Progenitor cell of endocrine pancreas (in vitro differentiated cells): ENCODE results near the gene GMDS. TPM values are rescaled to one million over a fixed set of nuclear protein-coding genes. Genes with fewer than 3 reads are reported as not detected.

Source experiments
- DNase-seq: peaks from one replicate; pipeline ENCODE4 v3.0.0; 2021; ENCODE audit warnings: low spot score; ENCODE audit not compliant: unreplicated experiment
- H3K27ac Mint-ChIP-seq: 2 replicates; pipeline ENCODE4 v1.8.0; 2021; ENCODE audit warnings: mild to moderate bottlenecking, moderate library complexity, mixed read lengths
- H3K27me3 Mint-ChIP-seq: 2 replicates; pipeline ENCODE4 v1.8.0; 2021; ENCODE audit warnings: mixed read lengths
- H3K36me3 Mint-ChIP-seq: 2 replicates; pipeline ENCODE4 v1.8.0; 2022; ENCODE audit warnings: mixed read lengths; ENCODE audit not compliant: insufficient read depth
- H3K4me1 Mint-ChIP-seq: 2 replicates; pipeline ENCODE4 v1.8.0; 2021; ENCODE audit warnings: low read depth, mixed read lengths
- H3K4me3 Mint-ChIP-seq: 2 replicates; pipeline ENCODE4 v1.8.0; 2021; ENCODE audit warnings: low read depth, mild to moderate bottlenecking, moderate library complexity, mixed read lengths
- H3K9me3 Mint-ChIP-seq: 2 replicates; pipeline ENCODE4 v1.8.0; 2021; ENCODE audit warnings: low read depth, mixed read lengths
- total RNA-seq: library from RNA; stranded (reverse); gene quantifications from 2 replicates; pipeline ENCODE4 v1.2.1, GENCODE V29; 2021
- TF ChIP-seq, protein P1 (sequence below): fragments of 200-600 bp; sonication (generic); IDR thresholded peaks from one replicate; pipeline ENCODE4 v1.5.0; 2021; ENCODE audit warnings: antibody characterized with exemption, mild to moderate bottlenecking; ENCODE audit not compliant: unreplicated experiment

The GMDS gene
- total RNA-seq, 1 donor from 2014 or later, result 17.2 TPM

DNA sequence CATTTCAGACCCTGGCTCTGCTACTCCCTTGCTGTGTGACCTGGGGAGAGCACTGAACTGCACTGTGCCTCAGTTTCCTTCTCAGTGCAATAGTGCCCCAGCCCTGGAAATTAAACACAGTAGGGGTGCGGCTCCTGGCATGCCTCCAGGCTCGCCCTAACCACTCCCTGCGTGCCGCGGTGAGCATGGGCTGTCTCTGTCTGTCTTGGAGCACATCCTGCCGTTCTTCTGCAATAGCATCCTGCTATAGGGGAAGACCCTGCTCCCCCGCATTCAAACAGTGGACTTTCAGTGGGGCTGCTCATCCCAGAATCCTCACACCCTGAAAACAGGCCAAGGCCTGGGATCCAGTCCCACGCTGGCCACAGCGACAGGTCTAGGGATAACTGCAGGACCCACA, 506.2 kb downstream of the GMDS start:
- no peak overlapping the region for H3K27ac Mint-ChIP-seq
- no peaks in the 10 kb centered on the region for H3K36me3 Mint-ChIP-seq
- H3K27me3 Mint-ChIP-seq, result no peaks in the 10 kb centered on the region
- H3K9me3 Mint-ChIP-seq, result no peaks in the 10 kb centered on the region
- H3K4me3 Mint-ChIP-seq, result no peak overlapping the region
- peaks cover 4% of the 10 kb centered on the region for H3K4me1 Mint-ChIP-seq
- DNase-seq, result no peak
- TF ChIP-seq, protein P1, sequence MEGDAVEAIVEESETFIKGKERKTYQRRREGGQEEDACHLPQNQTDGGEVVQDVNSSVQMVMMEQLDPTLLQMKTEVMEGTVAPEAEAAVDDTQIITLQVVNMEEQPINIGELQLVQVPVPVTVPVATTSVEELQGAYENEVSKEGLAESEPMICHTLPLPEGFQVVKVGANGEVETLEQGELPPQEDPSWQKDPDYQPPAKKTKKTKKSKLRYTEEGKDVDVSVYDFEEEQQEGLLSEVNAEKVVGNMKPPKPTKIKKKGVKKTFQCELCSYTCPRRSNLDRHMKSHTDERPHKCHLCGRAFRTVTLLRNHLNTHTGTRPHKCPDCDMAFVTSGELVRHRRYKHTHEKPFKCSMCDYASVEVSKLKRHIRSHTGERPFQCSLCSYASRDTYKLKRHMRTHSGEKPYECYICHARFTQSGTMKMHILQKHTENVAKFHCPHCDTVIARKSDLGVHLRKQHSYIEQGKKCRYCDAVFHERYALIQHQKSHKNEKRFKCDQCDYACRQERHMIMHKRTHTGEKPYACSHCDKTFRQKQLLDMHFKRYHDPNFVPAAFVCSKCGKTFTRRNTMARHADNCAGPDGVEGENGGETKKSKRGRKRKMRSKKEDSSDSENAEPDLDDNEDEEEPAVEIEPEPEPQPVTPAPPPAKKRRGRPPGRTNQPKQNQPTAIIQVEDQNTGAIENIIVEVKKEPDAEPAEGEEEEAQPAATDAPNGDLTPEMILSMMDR, result no peak

DNA sequence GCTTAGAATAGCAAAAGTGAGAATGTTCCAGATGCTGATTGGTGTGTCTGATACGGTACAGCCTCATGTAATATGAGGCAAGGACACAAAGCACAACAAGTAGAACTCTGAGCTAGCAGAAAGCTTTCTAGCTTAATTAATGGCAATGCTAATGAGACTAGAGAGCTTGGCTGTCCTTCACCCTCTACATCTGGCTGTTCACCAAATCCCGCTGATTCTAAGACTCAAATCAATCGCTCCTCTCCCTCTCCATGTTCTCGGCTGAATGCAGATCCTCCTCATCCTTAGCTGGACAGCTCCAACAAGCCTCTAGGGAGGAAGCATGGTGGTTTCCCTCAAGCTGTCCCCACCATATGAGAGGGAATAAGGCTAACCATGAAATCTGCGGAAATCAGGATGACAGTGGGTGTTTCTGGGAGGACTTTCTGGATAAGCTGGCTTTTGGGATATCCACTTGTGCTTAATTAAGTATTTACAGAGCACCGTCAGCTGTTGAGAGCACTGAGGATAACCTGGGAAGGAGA, 506.8 kb downstream of the GMDS start:
- TF ChIP-seq, protein P1, result no peak
- H3K27me3 Mint-ChIP-seq, result no peaks in the 10 kb centered on the region
- H3K4me1 Mint-ChIP-seq, result no peaks in the 10 kb centered on the region
- H3K9me3 Mint-ChIP-seq, result no peaks in the 10 kb centered on the region
- H3K36me3 Mint-ChIP-seq, result no peaks in the 10 kb centered on the region
- DNase-seq, result no peak
- H3K4me3 Mint-ChIP-seq, result no peak overlapping the region
- H3K27ac Mint-ChIP-seq, result no peak overlapping the region

DNA sequence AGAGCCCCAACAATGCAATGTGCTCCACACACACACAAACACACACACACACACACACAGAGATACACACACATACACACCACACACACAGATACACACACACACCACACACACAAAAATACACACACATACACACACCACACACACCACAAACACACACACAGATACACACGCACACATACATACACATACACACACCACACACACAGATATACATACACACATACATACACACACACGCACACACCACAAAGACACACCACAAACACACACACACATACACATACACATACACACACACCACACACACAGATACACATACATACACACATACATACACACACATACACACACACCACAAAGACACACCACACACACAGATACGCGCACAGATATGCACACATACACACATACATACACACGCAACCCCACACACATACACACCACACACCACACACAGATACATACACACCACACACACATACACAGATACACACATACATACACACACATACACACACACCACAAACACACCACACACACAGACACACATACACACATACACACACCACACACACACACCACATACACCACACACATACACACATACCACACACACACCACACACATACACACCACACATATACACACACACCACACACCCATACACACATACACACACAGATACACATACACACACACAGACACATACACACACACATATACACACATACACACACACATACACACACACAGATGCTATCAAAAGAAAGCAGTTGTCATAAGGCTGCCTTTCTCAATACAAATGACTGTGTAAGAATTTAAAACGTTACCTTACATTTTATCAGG, 507.7 kb downstream of the GMDS start:
- no peaks in the 10 kb centered on the region for H3K36me3 Mint-ChIP-seq
- no peak for DNase-seq
- no peaks in the 10 kb centered on the region for H3K27me3 Mint-ChIP-seq
- TF ChIP-seq, protein P1, result no peak
- no peaks in the 10 kb centered on the region for H3K4me1 Mint-ChIP-seq
- H3K27ac Mint-ChIP-seq, result no peak overlapping the region
- H3K9me3 Mint-ChIP-seq, result no peaks in the 10 kb centered on the region
- no peak overlapping the region for H3K4me3 Mint-ChIP-seq

DNA sequence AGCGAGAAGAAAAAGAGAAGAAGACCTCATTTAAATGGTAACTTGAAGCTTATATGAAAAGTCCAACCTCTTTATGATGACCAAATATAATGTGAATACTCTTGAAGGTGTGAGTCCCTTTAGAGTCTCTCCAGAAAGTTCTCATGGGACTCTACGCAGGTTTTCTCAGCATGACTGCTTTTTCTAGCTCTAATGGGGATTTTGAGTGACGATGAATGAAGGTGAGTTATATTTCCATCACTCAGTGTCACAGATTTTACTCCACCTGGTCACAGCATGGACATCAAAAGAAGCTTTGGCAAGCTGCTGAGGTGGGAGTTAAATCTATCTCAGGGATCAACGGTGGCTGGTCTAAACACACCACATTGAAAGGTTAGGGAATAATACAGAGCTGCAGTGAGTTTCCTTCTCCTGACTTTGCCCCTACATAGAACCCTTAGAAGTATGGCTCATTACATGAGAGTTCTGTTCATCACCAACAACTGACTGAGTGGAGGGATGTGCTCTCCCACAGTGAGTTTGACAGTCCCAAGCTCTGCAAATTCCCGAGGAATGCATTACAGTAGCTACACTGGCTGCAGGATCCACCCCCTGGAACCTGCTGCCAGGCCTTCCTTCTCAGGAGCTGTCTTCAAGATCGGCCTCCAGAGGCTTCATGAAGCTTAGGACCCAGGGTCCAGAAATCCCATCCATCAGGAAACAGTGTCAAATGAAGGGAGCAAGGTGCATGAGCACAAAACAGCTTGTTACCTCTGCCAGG, 508.9 kb downstream of the GMDS start:
- Mint-ChIP-seq H3K27ac (no peak overlapping the region), H3K36me3 (peaks cover 2% of the 10 kb centered on the region), H3K27me3 (no peaks in the 10 kb centered on the region), H3K4me3 (no peak overlapping the region), H3K9me3 (peaks cover 3% of the 10 kb centered on the region), H3K4me1 (no peaks in the 10 kb centered on the region)
- DNase-seq, result no peak
- TF ChIP-seq, protein P1, result no peak

DNA sequence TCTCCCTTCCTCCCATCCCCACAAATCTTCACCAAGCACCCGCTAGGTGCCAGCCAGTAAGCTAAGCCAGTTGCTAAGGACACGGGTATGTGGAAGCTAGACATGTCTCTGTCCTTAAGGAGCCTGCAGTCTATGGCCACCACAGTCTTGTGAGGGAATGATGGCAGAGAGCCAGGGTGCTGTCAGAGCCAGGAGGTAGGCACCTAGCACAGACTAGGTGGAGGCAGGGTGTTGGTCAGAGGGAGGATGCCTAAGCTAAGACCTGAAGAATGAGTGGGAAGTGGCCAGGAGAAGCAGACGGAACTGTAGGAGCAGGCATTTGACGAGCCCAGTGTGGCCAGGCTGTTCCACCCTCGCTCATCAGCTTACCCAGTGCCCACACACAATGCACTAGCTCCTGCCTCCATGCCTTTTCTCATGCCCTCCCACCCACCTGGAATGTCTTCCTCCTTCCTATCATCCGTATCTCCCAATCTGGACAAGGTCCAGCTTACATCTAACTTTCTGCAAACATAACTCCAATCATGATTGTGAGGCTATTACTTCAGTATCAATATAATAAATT, 510.1 kb downstream of the GMDS start:
- H3K27ac Mint-ChIP-seq, result no peak overlapping the region

More for the DNA sequence above, 510.1 kb downstream of the GMDS start:
- TF ChIP-seq, protein P1, result no peak
- Mint-ChIP-seq H3K36me3 (peaks cover 2% of the 10 kb centered on the region), H3K4me1 (no peaks in the 10 kb centered on the region), H3K27me3 (no peaks in the 10 kb centered on the region), H3K9me3 (peaks cover 9% of the 10 kb centered on the region), H3K4me3 (no peak overlapping the region)
- DNase-seq, result no peak
